DOHH2 (cell line): ENCODE measurements around the gene ZNF45.

Source experiments
- H3F3A ChIP-seq: fragments of 200-600 bp; sonication (generic), shearing (Covaris generic); 2 replicates; pipeline ENCODE4 v1.6.0; 2016; ENCODE audit warnings: antibody characterized with exemption, mild to moderate bottlenecking; ENCODE audit not compliant: control insufficient read depth, insufficient read depth
- H3K27ac ChIP-seq: fragments of 200-600 bp; sonication (generic); 2 replicates; pipeline ENCODE4 v1.5.1; 2014; ENCODE audit warnings: low read depth, mild to moderate bottlenecking, low read length, moderate library complexity
- H3K27me3 ChIP-seq: fragments of 200-600 bp; sonication (generic); 2 replicates; pipeline ENCODE4 v1.6.1; 2014; ENCODE audit warnings: mild to moderate bottlenecking, low read length, mixed read lengths; ENCODE audit not compliant: control insufficient read depth
- H3K36me3 ChIP-seq: fragments of 200-600 bp; sonication (generic); 2 replicates; pipeline ENCODE4 v1.6.1; 2014; ENCODE audit warnings: mild to moderate bottlenecking, low read length, moderate library complexity, mixed read lengths; ENCODE audit not compliant: control insufficient read depth
- H3K4me1 ChIP-seq: fragments of 200-600 bp; sonication (generic); 2 replicates; pipeline ENCODE4 v1.6.1; 2014; ENCODE audit warnings: mild to moderate bottlenecking, low read length, mixed read lengths; ENCODE audit not compliant: control insufficient read depth
- H3K4me2 ChIP-seq: fragments of 200-600 bp; sonication (generic); 2 replicates; pipeline ENCODE4 v1.6.0; 2014; ENCODE audit warnings: mild to moderate bottlenecking, low read length, moderate library complexity
- H3K4me3 ChIP-seq: fragments of 200-600 bp; sonication (generic); 2 replicates; pipeline ENCODE4 v1.5.1; 2014; ENCODE audit warnings: mild to moderate bottlenecking, low read length, mixed read lengths
- H3K79me2 ChIP-seq: fragments of 200-600 bp; sonication (generic); 2 replicates; pipeline ENCODE4 v1.6.1; 2014; ENCODE audit warnings: mild to moderate bottlenecking, low read length, mixed read lengths; ENCODE audit not compliant: control insufficient read depth
- H3K9me2 ChIP-seq: fragments of 200-600 bp; sonication (generic); replicated peaks from 2 replicates; pipeline ENCODE4 v1.6.1; 2014; ENCODE audit warnings: mild to moderate bottlenecking, low read length, mixed read lengths; ENCODE audit not compliant: control insufficient read depth
- H3K9me3 ChIP-seq: fragments of 200-600 bp; sonication (generic); 2 replicates; pipeline ENCODE4 v1.6.1; 2014; ENCODE audit warnings: antibody characterized with exemption, low read length, mixed read lengths; ENCODE audit not compliant: control insufficient read depth, insufficient read depth
- H4K20me1 ChIP-seq: fragments of 200-600 bp; sonication (generic); 2 replicates; pipeline ENCODE4 v1.6.0; 2014; ENCODE audit warnings: low read depth, mild to moderate bottlenecking, antibody characterized with exemption, low read length, moderate library complexity; ENCODE audit not compliant: control insufficient read depth, insufficient read depth
- EZH2phosphoT487 ChIP-seq: fragments of 200-600 bp; sonication (generic); IDR thresholded peaks from 2 replicates; pipeline ENCODE4 v1.6.1; 2017; ENCODE audit warnings: borderline replicate concordance, mild to moderate bottlenecking, antibody characterized with exemption, low read length, moderate library complexity, mixed read lengths
- TF ChIP-seq, protein P1 (sequence below): fragments of 200-600 bp; sonication (generic); IDR thresholded peaks from one replicate; pipeline ENCODE4 v1.5.1; 2014; ENCODE audit warnings: antibody characterized with exemption, mild to moderate bottlenecking, low read depth, low read length; ENCODE audit not compliant: poor library complexity, severe bottlenecking

Gene ZNF45

GRCh38 chr19:43983544-43983911 lies 48.4 kb upstream of the ZNF45 start:
- no peaks in the 10 kb centered on the region for H3K36me3 ChIP-seq
- H3K27ac ChIP-seq: no peak overlapping the region
- H3K9me2 ChIP-seq: no peaks in the 10 kb centered on the region
- H3K9me3 ChIP-seq: 0 out of 2 replicates have a peak, but pooled peaks cover 3% of the 10 kb centered on the region
- H3K4me3 ChIP-seq: no peak overlapping the region; the same call in 1 of the 2 replicates
- peak overlapping the region; percentile 55 for H3K4me2 ChIP-seq
- no peaks in the 10 kb centered on the region for H3F3A ChIP-seq
- H3K79me2 ChIP-seq: no peaks in the 10 kb centered on the region
- no peak for TF ChIP-seq EZH2phosphoT487
- TF ChIP-seq, protein P1, sequence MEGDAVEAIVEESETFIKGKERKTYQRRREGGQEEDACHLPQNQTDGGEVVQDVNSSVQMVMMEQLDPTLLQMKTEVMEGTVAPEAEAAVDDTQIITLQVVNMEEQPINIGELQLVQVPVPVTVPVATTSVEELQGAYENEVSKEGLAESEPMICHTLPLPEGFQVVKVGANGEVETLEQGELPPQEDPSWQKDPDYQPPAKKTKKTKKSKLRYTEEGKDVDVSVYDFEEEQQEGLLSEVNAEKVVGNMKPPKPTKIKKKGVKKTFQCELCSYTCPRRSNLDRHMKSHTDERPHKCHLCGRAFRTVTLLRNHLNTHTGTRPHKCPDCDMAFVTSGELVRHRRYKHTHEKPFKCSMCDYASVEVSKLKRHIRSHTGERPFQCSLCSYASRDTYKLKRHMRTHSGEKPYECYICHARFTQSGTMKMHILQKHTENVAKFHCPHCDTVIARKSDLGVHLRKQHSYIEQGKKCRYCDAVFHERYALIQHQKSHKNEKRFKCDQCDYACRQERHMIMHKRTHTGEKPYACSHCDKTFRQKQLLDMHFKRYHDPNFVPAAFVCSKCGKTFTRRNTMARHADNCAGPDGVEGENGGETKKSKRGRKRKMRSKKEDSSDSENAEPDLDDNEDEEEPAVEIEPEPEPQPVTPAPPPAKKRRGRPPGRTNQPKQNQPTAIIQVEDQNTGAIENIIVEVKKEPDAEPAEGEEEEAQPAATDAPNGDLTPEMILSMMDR: no peak
- no peaks in the 10 kb centered on the region; the same call in 1 of the 2 replicates for H3K4me1 ChIP-seq
- H3K27me3 ChIP-seq: no peaks in the 10 kb centered on the region
- H4K20me1 ChIP-seq: no peaks in the 10 kb centered on the region

- TF ChIP-seq EZH2phosphoT487: no peak
- TF ChIP-seq, protein P1: no peak
- H3K9me3 ChIP-seq: no peaks in the 10 kb centered on the region
Measured at GRCh38 chr19:43976732-43977131, 41.6 kb upstream of the ZNF45 start.

DNA sequence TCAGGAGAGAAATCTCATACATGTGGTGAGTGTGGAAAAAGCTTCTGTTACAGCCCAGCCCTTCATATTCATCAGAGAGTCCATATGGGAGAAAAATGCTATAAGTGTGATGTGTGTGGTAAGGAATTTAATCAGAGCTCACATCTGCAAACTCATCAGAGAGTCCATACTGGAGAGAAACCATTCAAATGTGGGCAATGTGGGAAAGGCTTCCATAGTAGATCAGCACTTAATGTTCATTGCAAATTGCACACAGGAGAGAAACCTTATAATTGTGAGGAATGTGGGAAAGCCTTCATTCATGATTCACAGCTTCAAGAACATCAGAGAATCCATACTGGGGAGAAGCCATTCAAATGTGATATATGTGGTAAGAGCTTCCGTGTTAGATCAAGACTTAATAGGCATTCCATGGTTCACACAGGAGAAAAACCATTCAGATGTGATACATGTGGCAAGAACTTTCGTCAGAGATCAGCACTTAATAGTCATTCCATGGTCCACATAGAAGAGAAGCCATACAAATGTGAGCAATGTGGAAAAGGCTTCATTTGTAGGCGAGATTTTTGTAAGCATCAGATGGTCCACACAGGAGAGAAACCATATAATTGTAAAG lies 31.1 kb upstream of the ZNF45 start:
- peaks cover 32% of the 10 kb centered on the region; the same call in 1 of the 2 replicates for H3K9me3 ChIP-seq
- no peaks in the 10 kb centered on the region for H3K27me3 ChIP-seq
- no peaks in the 10 kb centered on the region for H3K36me3 ChIP-seq
- no peaks in the 10 kb centered on the region for H3K4me1 ChIP-seq
- no peaks in the 10 kb centered on the region for H3F3A ChIP-seq
- H3K9me2 ChIP-seq: no peaks in the 10 kb centered on the region
- no peaks in the 10 kb centered on the region for H4K20me1 ChIP-seq
- TF ChIP-seq EZH2phosphoT487: no peak
- TF ChIP-seq, protein P1: no peak
- H3K4me2 ChIP-seq: no peak overlapping the region
- no peak overlapping the region for H3K27ac ChIP-seq
- H3K79me2 ChIP-seq: no peaks in the 10 kb centered on the region
- no peak overlapping the region for H3K4me3 ChIP-seq

More at GRCh38 chr19:43976732-43977131, 41.6 kb upstream of the ZNF45 start:
- H3F3A ChIP-seq: no peaks in the 10 kb centered on the region
- H3K4me1 ChIP-seq: no peaks in the 10 kb centered on the region
- H3K36me3 ChIP-seq: no peaks in the 10 kb centered on the region
- no peaks in the 10 kb centered on the region for H3K9me2 ChIP-seq
- no peak overlapping the region for H3K4me3 ChIP-seq
- H3K27me3 ChIP-seq: no peaks in the 10 kb centered on the region
- no peaks in the 10 kb centered on the region for H3K79me2 ChIP-seq
- H3K27ac ChIP-seq: no peak overlapping the region
- H4K20me1 ChIP-seq: no peaks in the 10 kb centered on the region
- H3K4me2 ChIP-seq: no peak overlapping the region
